ENCODE measurements around the gene NAA50. TPM values are rescaled to one million over a fixed set of nuclear protein-coding genes. Genes with fewer than 3 reads are reported as not detected.

The NAA50 gene
- total RNA-seq, 1 experiment from 2014 or later: 989 TPM

GRCh38 chr3:113712129-113712528, 33.9 kb downstream of the NAA50 start:
- peak; percentile 83 for ATAC-seq
- peak overlapping the region; percentile 50 for H3K27ac ChIP-seq (ENCODE audit: low read length)
- H3K36me3 ChIP-seq (ENCODE audit: low read depth, low read length): peaks cover 3% of the 10 kb centered on the region; the same call in 1 of the 2 replicates
- H3K4me2 ChIP-seq (ENCODE audit: low read length): peak overlapping the region; percentile 21; the same call in 1 of the 2 replicates
- ChIA-PET POLR2A (ENCODE audit: unreplicated experiment) (interaction anchor here (0.5 to 0.7 kb wide), 3 partner anchors 19 to 80 kb away, joined by 5 to 13 read pairs (median 5); no protein-coding TSS in a partner anchor), CTCF (interaction anchor here (0.6 kb wide), 1 partner anchor 132 kb away, joined by 6 read pairs; no protein-coding TSS in a partner anchor)
- no peaks in the 10 kb centered on the region for H3K9me3 ChIP-seq (ENCODE audit: low read length)
- BruUV-seq (replicated peaks): no TSS peak
- H3K9ac ChIP-seq (ENCODE audit: low read length): no peak overlapping the region
- H3K4me1 ChIP-seq (ENCODE audit: insufficient read depth, low read length): peaks cover 11% of the 10 kb centered on the region; the same call in 1 of the 2 replicates
- H3K79me2 ChIP-seq (ENCODE audit: low read length): no peaks in the 10 kb centered on the region
- H3K9me2 ChIP-seq (replicated peaks; ENCODE audit: low read length): no peaks in the 10 kb centered on the region
- no peak overlapping the region for H3K4me3 ChIP-seq (ENCODE audit: low read length)
- no peaks in the 10 kb centered on the region for H3K27me3 ChIP-seq (ENCODE audit: low read length)
- intact Hi-C loops (cut with micrococcal nuclease): no loop called here
- peaks cover 4% of the 10 kb centered on the region for H3F3A ChIP-seq (ENCODE audit: low read length, unreplicated experiment)
- no peak overlapping the region for H2AFZ ChIP-seq (ENCODE audit: low read length)
- peak; percentile 65 for DNase-seq
- no peaks in the 10 kb centered on the region for H4K20me1 ChIP-seq (ENCODE audit: low read length)
- TF ChIP-seq EZH2 (IDR thresholded peaks at IDR 0.05; ENCODE audit: low read length, unreplicated experiment): no peak
- no peak for TF ChIP-seq EZH2phosphoT487 (IDR thresholded peaks at IDR 0.05; ENCODE audit: borderline replicate concordance, low read length)
- no peak for TF ChIP-seq CTCF (conservative IDR thresholded peaks at IDR 0.05; ENCODE audit: low read depth, low read length)

GRCh38 chr3:113707835-113708234, 38.2 kb downstream of the NAA50 start:
- no peak overlapping the region for H3K27ac ChIP-seq (ENCODE audit: low read length)
- no peak overlapping the region for H3K4me3 ChIP-seq (ENCODE audit: low read length)
- no peaks in the 10 kb centered on the region for H3K9me2 ChIP-seq (replicated peaks; ENCODE audit: low read length)
- H3K27me3 ChIP-seq (ENCODE audit: low read length): no peaks in the 10 kb centered on the region
- intact Hi-C loops (cut with micrococcal nuclease): no loop called here
- no peak overlapping the region for H3K4me2 ChIP-seq (ENCODE audit: low read length)
- no peaks in the 10 kb centered on the region for H3K36me3 ChIP-seq (ENCODE audit: low read depth, low read length)
- ChIA-PET CTCF (no interaction called here), POLR2A (ENCODE audit: unreplicated experiment) (no interaction called here)
- no peak overlapping the region for H3K9ac ChIP-seq (ENCODE audit: low read length)
- no peak for DNase-seq
- no peaks in the 10 kb centered on the region for H3K79me2 ChIP-seq (ENCODE audit: low read length)
- peaks cover 4% of the 10 kb centered on the region for H3F3A ChIP-seq (ENCODE audit: low read length, unreplicated experiment)
- no peak overlapping the region for H2AFZ ChIP-seq (ENCODE audit: low read length)
- ATAC-seq: no peak
- H3K9me3 ChIP-seq (ENCODE audit: low read length): no peaks in the 10 kb centered on the region
- peaks cover 6% of the 10 kb centered on the region; the same call in 1 of the 2 replicates for H3K4me1 ChIP-seq (ENCODE audit: insufficient read depth, low read length)
- TF ChIP-seq CTCF (conservative IDR thresholded peaks at IDR 0.05; ENCODE audit: low read depth, low read length): no peak
- no peak for TF ChIP-seq EZH2phosphoT487 (IDR thresholded peaks at IDR 0.05; ENCODE audit: borderline replicate concordance, low read length)
- TF ChIP-seq EZH2 (IDR thresholded peaks at IDR 0.05; ENCODE audit: low read length, unreplicated experiment): no peak
- no TSS peak for BruUV-seq (replicated peaks)
- H4K20me1 ChIP-seq (ENCODE audit: low read length): no peaks in the 10 kb centered on the region

GRCh38 chr3:113698956-113699355, 47.1 kb downstream of the NAA50 start:
- Histone ChIP-seq H2AFZ (ENCODE audit: low read length) (no peak overlapping the region), H3F3A (ENCODE audit: low read length, unreplicated experiment) (no peaks in the 10 kb centered on the region), H3K9me2 (replicated peaks; ENCODE audit: low read length) (no peaks in the 10 kb centered on the region), H3K27me3 (ENCODE audit: low read length) (no peaks in the 10 kb centered on the region), H3K9ac (ENCODE audit: low read length) (no peak overlapping the region), H3K27ac (ENCODE audit: low read length) (no peak overlapping the region), H4K20me1 (ENCODE audit: low read length) (no peaks in the 10 kb centered on the region), H3K36me3 (ENCODE audit: low read depth, low read length) (no peaks in the 10 kb centered on the region), H3K9me3 (ENCODE audit: low read length) (no peaks in the 10 kb centered on the region), H3K4me1 (ENCODE audit: insufficient read depth, low read length) (peaks cover 14% of the 10 kb centered on the region), H3K4me2 (ENCODE audit: low read length) (no peak overlapping the region), H3K79me2 (ENCODE audit: low read length) (peaks cover 18% of the 10 kb centered on the region), H3K4me3 (ENCODE audit: low read length) (no peak overlapping the region)
- intact Hi-C loops (cut with micrococcal nuclease): loop anchor here (5.0 to 10.0 kb wide), 2 partner anchors 204 to 467 kb away; no protein-coding TSS in a partner anchor
- ChIA-PET POLR2A (ENCODE audit: unreplicated experiment) (no interaction called here), CTCF (no interaction called here)
- no TSS peak for BruUV-seq (replicated peaks)
- ATAC-seq: no peak
- no peak for DNase-seq
- no peak for TF ChIP-seq CTCF (conservative IDR thresholded peaks at IDR 0.05; ENCODE audit: low read depth, low read length)
- TF ChIP-seq EZH2phosphoT487 (IDR thresholded peaks at IDR 0.05; ENCODE audit: borderline replicate concordance, low read length): no peak
- TF ChIP-seq EZH2 (IDR thresholded peaks at IDR 0.05; ENCODE audit: low read length, unreplicated experiment): no peak
